ENCODE measurements around the gene MTA2.
"Not testable (repeated sequence)": the region's sequence is repeated elsewhere in the genome, so short reads cannot be mapped to it uniquely, and the experiment has no call there.

Gene MTA2

GRCh38 chr11:62575837-62576236, 25.8 kb downstream of the MTA2 start:
- Histone ChIP-seq H3K9me3 (ENCODE audit: insufficient read depth, low read length) (no peaks in the 10 kb centered on the region), H3K4me1 (ENCODE audit: insufficient read depth, insufficient read length) (peaks cover 14% of the 10 kb centered on the region), H3K36me3 (ENCODE audit: insufficient read depth, insufficient read length, low read length) (peaks cover 74% of the 10 kb centered on the region), H3K27me3 (ENCODE audit: insufficient read depth, insufficient read length) (no peaks in the 10 kb centered on the region), H3K9ac (ENCODE audit: insufficient read length, low read depth) (peak overlapping the region; percentile 99), H3K4me3 (ENCODE audit: insufficient read length, low read depth) (peak overlapping the region; percentile 86)
- no peak for TF ChIP-seq SUZ12 (IDR thresholded peaks at IDR 0.05; ENCODE audit: extremely low read depth, insufficient read depth, insufficient read length)
- TF ChIP-seq ZNF274 (IDR thresholded peaks at IDR 0.05; ENCODE audit: low read depth, low read length), result no peak
- no peak for TF ChIP-seq YY1 (IDR thresholded peaks at IDR 0.05; ENCODE audit: insufficient read depth, insufficient read length)
- DNase-seq (ENCODE audit: low read depth, low spot score), result no peak

DNA sequence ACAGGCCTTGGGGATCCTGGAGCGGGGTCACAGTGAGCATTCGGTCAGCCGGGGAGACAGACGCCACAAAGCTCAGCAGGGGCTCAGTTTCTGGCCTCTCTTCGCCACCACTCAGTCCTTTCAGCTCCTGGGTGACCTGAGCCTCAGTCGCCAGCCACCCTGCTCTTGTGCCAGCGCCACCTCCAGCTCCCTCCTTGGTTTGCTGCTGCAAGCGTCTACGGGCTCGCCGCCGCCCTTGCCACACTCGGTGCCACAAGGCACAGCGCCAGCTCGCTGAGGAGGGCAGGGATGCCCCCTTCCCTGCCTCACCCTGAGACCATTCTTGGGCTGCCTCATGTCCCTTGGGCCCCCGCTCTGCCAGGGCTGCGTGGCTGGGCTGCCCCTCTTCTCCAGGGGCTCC, 26.5 kb downstream of the MTA2 start:
- TF ChIP-seq YY1 (IDR thresholded peaks at IDR 0.05; ENCODE audit: insufficient read depth, insufficient read length) (no peak), ZNF274 (IDR thresholded peaks at IDR 0.05; ENCODE audit: low read depth, low read length) (no peak), SUZ12 (IDR thresholded peaks at IDR 0.05; ENCODE audit: extremely low read depth, insufficient read depth, insufficient read length) (no peak)
- Histone ChIP-seq H3K9ac (ENCODE audit: insufficient read length, low read depth) (peak overlapping the region; percentile 99), H3K4me3 (ENCODE audit: insufficient read length, low read depth) (peak overlapping the region; percentile 86), H3K27me3 (ENCODE audit: insufficient read depth, insufficient read length) (no peaks in the 10 kb centered on the region), H3K4me1 (ENCODE audit: insufficient read depth, insufficient read length) (peaks cover 14% of the 10 kb centered on the region), H3K9me3 (ENCODE audit: insufficient read depth, low read length) (no peaks in the 10 kb centered on the region), H3K36me3 (ENCODE audit: insufficient read depth, insufficient read length, low read length) (peaks cover 78% of the 10 kb centered on the region)
- DNase-seq (ENCODE audit: low read depth, low spot score), result no peak

DNA sequence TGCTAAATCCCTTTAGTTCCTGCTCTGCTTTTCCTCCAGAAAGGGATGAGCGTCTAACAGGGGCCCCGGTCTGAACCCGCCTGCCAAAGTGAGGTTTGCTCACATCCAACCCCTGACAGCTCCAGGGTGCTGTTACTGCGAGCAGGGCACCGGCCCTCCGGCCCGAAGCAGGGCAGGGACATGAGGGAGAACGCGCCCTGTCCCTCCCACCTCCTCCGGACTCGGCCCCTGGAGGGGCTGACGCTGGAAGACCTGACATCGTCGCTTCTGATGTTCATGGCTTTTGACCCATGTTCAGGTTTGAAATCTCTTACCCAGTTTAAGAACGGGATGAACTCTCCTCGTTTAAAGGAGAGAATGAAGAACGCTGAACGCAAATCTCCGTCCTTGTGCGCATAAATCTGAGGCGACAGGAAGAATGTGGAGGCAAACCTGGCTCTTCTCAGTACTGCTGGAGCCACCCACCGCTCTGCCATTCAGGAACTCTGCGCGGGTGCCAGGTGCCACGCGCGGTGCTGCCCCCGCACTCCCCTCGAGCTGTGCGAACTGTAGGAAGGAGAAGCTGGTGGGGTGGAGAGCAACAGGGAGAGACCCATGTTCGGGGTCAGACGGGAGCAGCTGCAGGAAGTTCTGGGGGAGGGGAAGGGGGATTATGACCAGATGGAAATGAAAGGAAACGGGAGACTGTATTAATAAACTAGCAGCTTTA, 27.1 kb downstream of the MTA2 start:
- Histone ChIP-seq H3K36me3 (ENCODE audit: insufficient read depth, insufficient read length, low read length) (peaks cover 78% of the 10 kb centered on the region), H3K9me3 (ENCODE audit: insufficient read depth, low read length) (no peaks in the 10 kb centered on the region), H3K27me3 (ENCODE audit: insufficient read depth, insufficient read length) (no peaks in the 10 kb centered on the region), H3K9ac (ENCODE audit: insufficient read length, low read depth) (peak overlapping the region; percentile 99), H3K4me1 (ENCODE audit: insufficient read depth, insufficient read length) (peaks cover 14% of the 10 kb centered on the region), H3K4me3 (ENCODE audit: insufficient read length, low read depth) (peak overlapping the region; percentile 86)
- TF ChIP-seq YY1 (IDR thresholded peaks at IDR 0.05; ENCODE audit: insufficient read depth, insufficient read length) (no peak), ZNF274 (IDR thresholded peaks at IDR 0.05; ENCODE audit: low read depth, low read length) (no peak), SUZ12 (IDR thresholded peaks at IDR 0.05; ENCODE audit: extremely low read depth, insufficient read depth, insufficient read length) (no peak)
- DNase-seq (ENCODE audit: low read depth, low spot score), result no peak

GRCh38 chr11:62573592-62574362, 27.9 kb downstream of the MTA2 start, which contains the start of gene EEF1G:
EEF1G (minus strand) TSS chr11:62573891; CDS start chr11:62573842, 49 bp downstream.
- Histone ChIP-seq H3K4me3 (ENCODE audit: insufficient read length, low read depth) (peak within 1 kb of the TSS; percentile 97), H3K4me1 (ENCODE audit: insufficient read depth, insufficient read length) (peaks cover 14% of the 10 kb centered on the region), H3K27me3 (ENCODE audit: insufficient read depth, insufficient read length) (no peaks in the 10 kb centered on the region), H3K9me3 (ENCODE audit: insufficient read depth, low read length) (no peaks in the 10 kb centered on the region), H3K9ac (ENCODE audit: insufficient read length, low read depth) (peak within 1 kb of the TSS; percentile 100), H3K36me3 (ENCODE audit: insufficient read depth, insufficient read length, low read length) (peaks cover 81% of the 10 kb centered on the region)
- TF ChIP-seq SUZ12 (IDR thresholded peaks at IDR 0.05; ENCODE audit: extremely low read depth, insufficient read depth, insufficient read length) (no peak), ZNF274 (IDR thresholded peaks at IDR 0.05; ENCODE audit: low read depth, low read length) (no peak), YY1 (IDR thresholded peaks at IDR 0.05; ENCODE audit: insufficient read depth, insufficient read length) (peak; percentile 74)
- peak; percentile 100 for DNase-seq (ENCODE audit: low read depth, low spot score)

DNA sequence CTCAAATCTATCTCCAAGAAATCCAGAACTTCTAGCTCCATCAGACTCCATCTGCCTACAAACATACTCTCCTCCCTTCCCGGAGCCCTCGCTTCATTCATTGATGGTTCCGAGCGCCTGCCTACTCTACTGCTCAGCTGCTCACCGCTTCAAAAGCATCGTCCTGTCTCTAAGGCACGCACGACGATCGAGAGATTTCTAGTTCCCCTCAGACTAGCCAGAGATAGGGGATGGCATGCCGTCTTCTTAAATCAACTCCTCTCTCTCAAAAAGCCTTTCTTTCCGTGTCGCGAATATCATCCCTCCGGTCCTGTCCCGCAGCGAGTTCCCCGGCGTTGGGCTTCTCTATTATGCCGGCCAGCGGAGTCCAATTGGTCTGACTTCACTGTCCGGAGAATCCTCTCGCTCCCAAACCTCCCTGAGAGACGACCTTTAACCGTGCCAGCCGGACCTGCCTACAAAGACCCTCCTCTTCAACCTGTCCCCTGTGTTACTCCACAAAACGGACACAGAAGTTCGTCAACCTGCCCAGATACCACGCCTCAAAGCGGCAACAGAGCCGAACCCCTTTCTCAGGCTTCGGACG, 28.6 kb downstream of the MTA2 start:
- peak overlapping the region; percentile 100 for H3K9ac ChIP-seq (ENCODE audit: insufficient read length, low read depth)
- H3K4me1 ChIP-seq (ENCODE audit: insufficient read depth, insufficient read length), result peaks cover 14% of the 10 kb centered on the region
- H3K9me3 ChIP-seq (ENCODE audit: insufficient read depth, low read length), result no peaks in the 10 kb centered on the region
- H3K27me3 ChIP-seq (ENCODE audit: insufficient read depth, insufficient read length), result no peaks in the 10 kb centered on the region
- H3K4me3 ChIP-seq (ENCODE audit: insufficient read length, low read depth), result peak overlapping the region; percentile 97
- H3K36me3 ChIP-seq (ENCODE audit: insufficient read depth, insufficient read length, low read length), result peaks cover 81% of the 10 kb centered on the region
- TF ChIP-seq YY1 (IDR thresholded peaks at IDR 0.05; ENCODE audit: insufficient read depth, insufficient read length) (no peak), ZNF274 (IDR thresholded peaks at IDR 0.05; ENCODE audit: low read depth, low read length) (no peak), SUZ12 (IDR thresholded peaks at IDR 0.05; ENCODE audit: extremely low read depth, insufficient read depth, insufficient read length) (no peak)
- DNase-seq (ENCODE audit: low read depth, low spot score), result no peak

DNA sequence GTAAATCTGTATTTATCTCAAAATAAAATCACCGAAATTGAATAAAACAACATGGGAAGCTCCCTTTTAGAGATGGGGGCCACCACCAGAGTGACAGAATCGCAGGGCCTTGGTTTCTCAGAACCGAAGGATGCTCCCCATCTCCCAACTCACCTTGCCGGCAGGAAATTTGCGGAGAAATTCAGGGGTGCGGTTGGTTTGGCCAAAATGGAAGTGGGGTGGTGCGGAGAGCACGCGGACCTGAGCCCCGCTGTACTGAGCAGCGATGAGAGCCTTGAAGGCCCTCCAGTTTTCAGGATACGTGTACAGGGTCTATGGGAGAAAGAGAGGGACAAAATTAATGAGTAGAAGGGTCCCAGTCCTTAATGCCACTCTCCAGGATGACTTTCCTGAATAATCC, 29.2 kb downstream of the MTA2 start:
- DNase-seq (ENCODE audit: low read depth, low spot score), result no peak
- Histone ChIP-seq H3K4me3 (ENCODE audit: insufficient read length, low read depth) (peak overlapping the region; percentile 97), H3K9ac (ENCODE audit: insufficient read length, low read depth) (peak overlapping the region; percentile 100), H3K9me3 (ENCODE audit: insufficient read depth, low read length) (no peaks in the 10 kb centered on the region), H3K4me1 (ENCODE audit: insufficient read depth, insufficient read length) (peaks cover 14% of the 10 kb centered on the region), H3K27me3 (ENCODE audit: insufficient read depth, insufficient read length) (no peaks in the 10 kb centered on the region), H3K36me3 (ENCODE audit: insufficient read depth, insufficient read length, low read length) (peaks cover 81% of the 10 kb centered on the region)
- TF ChIP-seq SUZ12 (IDR thresholded peaks at IDR 0.05; ENCODE audit: extremely low read depth, insufficient read depth, insufficient read length), result no peak
- no peak for TF ChIP-seq YY1 (IDR thresholded peaks at IDR 0.05; ENCODE audit: insufficient read depth, insufficient read length)
- no peak for TF ChIP-seq ZNF274 (IDR thresholded peaks at IDR 0.05; ENCODE audit: low read depth, low read length)

DNA sequence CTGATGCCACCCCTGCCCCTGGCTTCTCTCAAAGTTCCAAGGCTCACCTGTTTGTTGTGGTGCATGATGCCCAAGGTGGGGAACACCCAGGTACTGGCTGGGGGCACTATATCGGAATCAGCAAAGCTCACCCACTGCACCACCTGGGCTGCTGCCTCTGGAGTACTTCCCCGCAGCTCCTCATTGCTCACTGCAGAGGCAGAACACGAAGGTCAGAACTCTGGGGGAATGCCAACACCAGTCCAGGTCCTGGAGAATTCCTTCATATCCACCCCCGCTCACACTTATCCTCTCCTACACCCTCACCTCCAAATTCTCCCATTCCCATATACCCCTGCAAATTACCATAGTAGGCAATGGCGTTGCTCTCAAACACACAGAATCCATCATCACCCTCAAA, 30.2 kb downstream of the MTA2 start:
- DNase-seq (ENCODE audit: low read depth, low spot score); H3K27me3 ChIP-seq (ENCODE audit: insufficient read depth, insufficient read length); H3K9me3 ChIP-seq (ENCODE audit: insufficient read depth, low read length): not testable (repeated sequence)
- Histone ChIP-seq H3K4me3 (ENCODE audit: insufficient read length, low read depth) (peak overlapping the region; percentile 97), H3K4me1 (ENCODE audit: insufficient read depth, insufficient read length) (peaks cover 14% of the 10 kb centered on the region), H3K9ac (ENCODE audit: insufficient read length, low read depth) (peak overlapping the region; percentile 100), H3K36me3 (ENCODE audit: insufficient read depth, insufficient read length, low read length) (peaks cover 81% of the 10 kb centered on the region)

DNA sequence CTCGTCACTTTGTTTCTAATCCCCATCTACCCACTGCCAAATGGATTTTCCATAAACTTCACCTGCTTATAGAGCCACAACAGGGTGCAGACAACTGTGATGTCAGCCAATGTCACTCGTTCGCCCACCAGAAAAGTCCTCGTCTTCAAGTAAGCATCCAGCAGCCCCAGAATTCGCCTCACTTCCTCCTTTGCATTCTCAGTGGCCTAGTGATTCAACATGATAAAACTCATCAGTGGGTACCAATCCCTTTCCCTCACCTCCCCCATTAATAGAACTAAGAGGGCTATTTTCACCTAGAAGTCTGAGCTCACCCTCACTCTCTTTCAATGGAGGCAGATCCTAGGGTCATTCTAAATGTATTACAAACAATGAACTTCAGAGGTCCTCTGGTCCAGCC, 30.8 kb downstream of the MTA2 start:
- not testable (repeated sequence) for H3K4me3 ChIP-seq (ENCODE audit: insufficient read length, low read depth); H3K9me3 ChIP-seq (ENCODE audit: insufficient read depth, low read length); DNase-seq (ENCODE audit: low read depth, low spot score); H3K27me3 ChIP-seq (ENCODE audit: insufficient read depth, insufficient read length)
- peak overlapping the region; percentile 100 for H3K9ac ChIP-seq (ENCODE audit: insufficient read length, low read depth)
- peaks cover 14% of the 10 kb centered on the region for H3K4me1 ChIP-seq (ENCODE audit: insufficient read depth, insufficient read length)
- peaks cover 81% of the 10 kb centered on the region for H3K36me3 ChIP-seq (ENCODE audit: insufficient read depth, insufficient read length, low read length)

Data from NT2/D1 (cell line).